OCI-LY3 (cell line): ENCODE data around the gene GGT7.

Experiments used
- CTCF ChIP-seq: fragments of 200-600, 300-600 bp; sonication (generic); IDR thresholded peaks from 2 replicates; pipeline ENCODE4 v1.5.1; 2014; ENCODE audit warnings: antibody characterized with exemption, low read length, low read depth
- EZH2phosphoT487 ChIP-seq: fragments of 200-600 bp; shearing (Covaris generic); IDR thresholded peaks from 2 replicates; pipeline ENCODE4 v1.6.1; 2018; ENCODE audit warnings: antibody characterized with exemption, mixed run types, low read depth

DNA sequence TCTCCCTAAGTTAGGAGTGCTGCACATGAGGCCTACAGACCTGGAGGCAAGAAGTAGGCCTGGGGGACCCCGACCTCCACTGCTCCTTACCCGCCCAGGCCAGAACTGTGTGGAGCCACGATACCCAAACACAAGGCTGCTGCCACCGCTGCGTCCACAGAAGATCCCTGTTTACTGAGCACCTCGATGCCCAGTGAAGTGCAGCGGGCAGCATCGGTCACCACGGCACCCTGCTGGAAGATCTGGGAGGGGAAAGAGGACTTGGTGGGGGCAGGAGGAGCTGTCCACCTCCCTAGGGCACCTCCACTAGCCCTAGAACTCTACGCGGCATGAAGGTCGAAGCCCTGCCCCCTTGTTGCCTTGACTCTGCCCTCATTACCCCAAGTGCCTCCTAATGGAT, 9.9 kb downstream of the GGT7 start:
- TF ChIP-seq CTCF = no peak
- TF ChIP-seq EZH2phosphoT487 = no peak
